GM19099 (cell line): ENCODE measurements around the gene FAM32A.

ENCODE experiments used
- POLR2A ChIP-seq: IDR thresholded peaks from 3 replicates; pipeline ENCODE4 v1.6.1; 2011; ENCODE audit warnings: low read depth; ENCODE audit not compliant: insufficient read length; ENCODE audit errors: extremely low read depth

Gene FAM32A

GRCh38 chr19:16225279-16226183, 40.3 kb downstream of the FAM32A start:
- no peak for TF ChIP-seq POLR2A

DNA sequence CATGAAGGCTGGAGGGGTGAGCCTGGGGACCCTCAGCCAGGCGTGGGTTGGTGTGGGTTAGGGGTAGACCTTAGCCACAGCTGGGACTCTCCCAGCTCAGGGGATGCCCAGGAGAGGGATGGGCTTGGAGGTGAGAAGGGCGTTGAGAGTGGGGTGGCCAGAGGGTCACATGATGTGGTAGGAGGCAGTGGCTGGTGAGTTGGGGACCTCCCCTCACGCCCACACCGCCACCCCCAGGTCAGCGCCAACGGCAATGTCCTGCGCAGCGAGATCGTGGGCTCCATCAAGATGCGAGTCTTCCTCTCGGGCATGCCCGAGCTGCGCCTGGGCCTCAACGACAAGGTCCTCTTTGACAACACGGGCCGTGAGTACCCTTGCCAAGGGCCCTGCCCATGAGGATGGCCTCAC, 41.0 kb downstream of the FAM32A start:
- no peak for TF ChIP-seq POLR2A

DNA sequence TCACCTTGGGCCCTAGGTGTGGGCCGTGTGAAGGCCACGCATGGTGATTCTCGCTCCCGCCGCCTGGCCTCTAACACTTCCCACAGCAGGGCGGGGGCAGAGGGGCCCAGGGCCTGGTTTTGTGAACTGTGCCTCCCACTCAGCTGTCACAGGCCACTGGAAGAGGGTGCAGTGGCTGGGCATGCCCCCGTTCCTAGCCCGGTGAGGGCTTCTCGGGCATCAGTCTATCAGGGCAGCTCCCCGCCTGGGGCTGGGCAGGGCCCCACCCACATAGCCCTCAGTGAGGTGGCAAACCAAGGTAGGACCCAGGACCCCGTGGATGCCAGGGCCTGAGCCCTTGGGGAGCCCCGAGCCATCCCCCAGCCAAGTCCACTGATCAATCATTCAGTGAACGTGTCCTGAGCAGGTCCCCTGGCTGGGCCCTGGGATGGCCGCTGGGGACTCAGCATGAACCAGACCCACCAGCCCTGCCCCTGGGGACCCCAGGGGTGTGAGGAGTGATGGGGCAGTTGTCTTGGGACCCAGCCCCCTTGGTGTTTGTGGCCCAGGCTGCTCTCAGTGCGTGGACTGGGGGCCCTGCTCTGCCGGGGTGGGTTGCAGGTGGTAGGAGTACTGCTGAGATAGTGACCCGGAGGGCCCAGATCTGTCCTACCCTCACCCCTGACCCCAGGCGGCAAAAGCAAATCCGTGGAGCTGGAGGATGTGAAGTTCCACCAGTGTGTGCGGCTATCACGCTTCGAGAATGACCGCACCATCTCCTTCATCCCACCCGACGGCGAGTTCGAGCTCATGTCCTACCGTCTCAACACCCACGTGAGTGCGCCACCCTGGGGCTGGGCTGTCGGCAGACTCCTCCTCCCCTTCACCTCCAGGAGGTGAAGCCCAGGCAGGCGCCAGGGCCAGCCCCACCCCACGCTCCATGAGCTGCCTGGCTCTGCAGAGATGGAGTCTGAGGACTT, 41.9 kb downstream of the FAM32A start:
- no peak for TF ChIP-seq POLR2A

- no peak for TF ChIP-seq POLR2A
Measured at GRCh38 chr19:16227837-16228636, 42.8 kb downstream of the FAM32A start.

- TF ChIP-seq POLR2A = no peak
Measured at GRCh38 chr19:16228637-16229321, 43.6 kb downstream of the FAM32A start.

DNA sequence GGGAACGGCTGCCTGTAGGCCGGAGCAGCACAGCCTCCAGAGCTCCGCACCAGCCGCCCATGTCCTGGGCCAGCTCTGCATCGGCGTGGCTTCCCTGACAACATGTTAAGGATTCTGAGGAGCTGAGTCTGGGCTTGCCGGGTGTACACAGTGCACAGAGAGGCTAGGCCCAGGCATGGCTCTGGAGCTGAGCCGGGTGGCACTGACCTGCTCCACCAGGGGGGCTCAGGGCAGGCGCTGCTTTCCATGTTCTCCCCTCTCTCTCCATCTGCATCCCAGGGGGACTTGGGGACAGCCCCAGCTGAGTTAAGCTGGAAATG, 44.1 kb downstream of the FAM32A start:
- TF ChIP-seq POLR2A = no peak

DNA sequence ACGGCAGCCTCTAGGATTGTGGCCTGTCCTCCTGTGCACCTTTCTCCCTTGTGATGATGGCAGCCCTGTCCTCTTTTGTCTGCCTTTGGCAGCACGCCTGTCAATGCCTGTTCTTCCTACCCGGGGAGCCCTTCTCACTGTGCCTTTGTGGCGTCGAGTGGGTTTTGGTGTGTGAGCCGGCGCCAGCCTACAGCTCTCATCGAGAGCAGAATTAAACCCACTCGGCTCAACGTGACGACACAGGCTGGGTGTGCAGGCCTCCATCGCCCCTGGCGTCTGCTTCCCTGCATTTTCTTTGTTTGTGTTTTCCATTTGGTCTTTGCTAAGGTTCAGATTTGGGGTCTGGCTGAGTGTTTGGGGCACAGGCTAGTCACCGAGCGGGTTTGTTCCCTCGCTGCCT, 46.9 kb downstream of the FAM32A start:
- no peak for TF ChIP-seq POLR2A

DNA sequence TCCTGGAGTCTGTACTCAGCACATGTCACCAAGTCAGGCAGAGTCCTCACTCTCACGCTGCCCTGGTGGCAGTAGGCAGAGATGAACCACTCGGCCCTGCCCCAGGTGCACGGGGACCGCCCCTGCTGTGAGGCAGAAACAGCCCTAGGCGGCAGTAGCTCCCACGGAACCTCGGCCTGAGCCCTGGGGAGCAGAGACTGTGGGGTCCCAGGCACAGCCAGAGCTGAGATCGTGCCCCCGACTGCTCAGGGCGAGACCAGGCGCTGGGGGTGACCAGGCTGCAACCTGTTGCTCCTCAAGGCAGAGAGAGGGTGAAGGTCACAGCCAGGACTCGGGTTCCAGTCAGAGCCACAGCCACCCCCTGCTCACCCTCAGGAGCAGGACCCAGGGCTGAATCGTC, 47.4 kb downstream of the FAM32A start:
- TF ChIP-seq POLR2A = no peak

- TF ChIP-seq POLR2A = no peak
Measured at GRCh38 chr19:16233081-16233776, 48.0 kb downstream of the FAM32A start.

DNA sequence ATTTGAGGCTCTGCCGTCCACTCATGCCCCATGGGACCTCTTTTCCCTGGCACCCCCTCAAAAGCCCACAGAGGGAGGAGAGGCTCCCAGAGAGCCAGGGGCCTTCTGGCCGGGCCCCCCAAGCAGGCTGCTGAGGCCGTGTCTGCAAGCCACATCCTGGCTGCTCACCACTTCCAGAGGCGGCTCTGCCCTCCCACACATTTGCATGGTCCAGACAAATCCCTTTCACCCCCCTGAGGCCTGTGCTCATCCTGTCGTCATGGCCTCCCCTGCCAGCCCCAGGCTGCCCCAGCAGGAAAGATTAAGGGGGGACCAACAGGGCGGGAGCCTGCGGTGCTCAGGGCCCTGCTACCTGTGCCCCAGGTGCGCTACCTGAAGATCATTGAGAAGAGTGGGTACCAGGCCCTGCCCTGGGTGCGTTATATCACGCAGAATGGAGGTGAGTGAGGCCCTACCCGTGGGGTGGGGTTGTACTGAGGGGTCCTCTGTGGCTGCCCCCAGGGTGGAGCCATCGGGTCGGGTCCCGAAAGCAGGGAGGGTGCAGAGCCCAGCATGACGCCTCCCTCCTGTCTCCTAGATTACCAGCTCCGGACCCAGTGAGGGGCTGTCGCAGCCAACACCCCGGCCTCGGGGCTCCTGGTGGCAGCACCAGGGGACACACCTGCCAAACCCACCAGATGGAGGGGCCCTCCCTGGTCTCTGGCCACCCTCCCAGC, 48.8 kb downstream of the FAM32A start:
- TF ChIP-seq POLR2A = no peak

DNA sequence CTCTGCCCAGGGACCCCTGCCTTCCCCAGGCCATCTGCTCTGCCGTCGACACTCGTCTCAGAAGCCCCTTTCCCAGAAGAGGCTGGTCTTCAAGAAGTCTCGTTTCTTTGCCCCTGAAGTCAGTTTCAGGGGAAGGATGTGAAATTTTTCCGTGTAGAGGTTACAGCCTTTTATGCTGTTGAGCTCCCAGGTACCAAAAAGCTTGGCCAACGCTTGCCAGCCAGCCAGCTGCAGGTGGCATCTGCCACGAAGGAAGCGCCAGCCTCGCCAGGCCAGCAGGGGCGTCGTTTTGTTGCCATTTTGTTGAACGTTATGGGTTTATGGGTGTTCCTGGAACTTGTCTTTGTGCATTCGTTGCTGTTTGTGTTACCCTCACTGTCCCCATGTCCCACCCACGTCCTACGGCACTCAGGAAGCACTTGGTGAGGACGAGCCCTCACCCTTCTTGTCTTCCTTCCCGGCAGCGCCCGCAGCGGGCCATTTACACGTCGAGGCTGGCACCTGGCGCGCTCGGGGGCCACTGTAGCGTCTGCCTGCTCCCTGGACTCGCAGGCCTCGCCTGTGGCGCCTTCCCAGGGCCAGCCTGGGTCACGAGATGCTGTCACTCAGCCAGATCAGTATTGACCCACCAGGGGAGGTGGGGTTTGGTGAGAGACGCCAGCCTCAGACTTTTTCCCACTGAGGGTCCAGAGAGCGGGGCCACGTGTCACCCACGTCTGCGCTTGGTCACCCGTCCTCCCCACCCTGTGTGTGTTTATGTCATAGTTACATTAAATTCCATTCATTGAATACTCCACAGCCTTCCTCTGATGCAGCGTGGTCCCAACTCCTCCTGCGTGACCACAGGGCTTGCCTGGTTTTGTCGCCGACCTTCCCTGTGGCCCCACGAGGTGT, 49.6 kb downstream of the FAM32A start:
- TF ChIP-seq POLR2A = no peak
